ENCODE data around the gene DCLK2.

DNA sequence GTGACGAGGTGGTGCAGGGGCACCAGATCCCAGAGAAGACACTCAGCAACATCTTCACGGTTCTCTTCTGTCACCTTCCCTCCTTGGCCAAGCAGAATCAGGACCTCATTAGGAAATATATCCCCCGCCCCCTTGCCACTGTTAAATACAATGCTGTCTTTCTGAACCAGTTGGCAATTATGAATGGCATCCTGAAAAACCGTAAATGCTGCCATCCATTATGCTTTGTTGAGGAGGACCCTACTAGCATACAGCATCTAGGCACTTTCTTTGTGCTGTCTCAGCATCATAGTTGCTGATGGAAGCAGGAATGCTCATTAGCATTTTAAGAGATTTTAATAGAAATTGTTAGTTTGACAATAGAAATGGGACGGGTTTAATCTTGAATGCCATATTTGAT, 138.5 kb downstream of the DCLK2 start:
- TF ChIP-seq ELF1 (IDR thresholded peaks at IDR 0.05): no peak
- TF ChIP-seq, protein P1, sequence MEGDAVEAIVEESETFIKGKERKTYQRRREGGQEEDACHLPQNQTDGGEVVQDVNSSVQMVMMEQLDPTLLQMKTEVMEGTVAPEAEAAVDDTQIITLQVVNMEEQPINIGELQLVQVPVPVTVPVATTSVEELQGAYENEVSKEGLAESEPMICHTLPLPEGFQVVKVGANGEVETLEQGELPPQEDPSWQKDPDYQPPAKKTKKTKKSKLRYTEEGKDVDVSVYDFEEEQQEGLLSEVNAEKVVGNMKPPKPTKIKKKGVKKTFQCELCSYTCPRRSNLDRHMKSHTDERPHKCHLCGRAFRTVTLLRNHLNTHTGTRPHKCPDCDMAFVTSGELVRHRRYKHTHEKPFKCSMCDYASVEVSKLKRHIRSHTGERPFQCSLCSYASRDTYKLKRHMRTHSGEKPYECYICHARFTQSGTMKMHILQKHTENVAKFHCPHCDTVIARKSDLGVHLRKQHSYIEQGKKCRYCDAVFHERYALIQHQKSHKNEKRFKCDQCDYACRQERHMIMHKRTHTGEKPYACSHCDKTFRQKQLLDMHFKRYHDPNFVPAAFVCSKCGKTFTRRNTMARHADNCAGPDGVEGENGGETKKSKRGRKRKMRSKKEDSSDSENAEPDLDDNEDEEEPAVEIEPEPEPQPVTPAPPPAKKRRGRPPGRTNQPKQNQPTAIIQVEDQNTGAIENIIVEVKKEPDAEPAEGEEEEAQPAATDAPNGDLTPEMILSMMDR (IDR thresholded peaks at IDR 0.05): no peak
- no peak for TF ChIP-seq TAF1 (IDR thresholded peaks at IDR 0.05; ENCODE audit: borderline replicate concordance, low read depth, low read length)

Data from SK-N-SH (cell line).